ENCODE measurements around the gene SRPX2.

Gene SRPX2

DNA sequence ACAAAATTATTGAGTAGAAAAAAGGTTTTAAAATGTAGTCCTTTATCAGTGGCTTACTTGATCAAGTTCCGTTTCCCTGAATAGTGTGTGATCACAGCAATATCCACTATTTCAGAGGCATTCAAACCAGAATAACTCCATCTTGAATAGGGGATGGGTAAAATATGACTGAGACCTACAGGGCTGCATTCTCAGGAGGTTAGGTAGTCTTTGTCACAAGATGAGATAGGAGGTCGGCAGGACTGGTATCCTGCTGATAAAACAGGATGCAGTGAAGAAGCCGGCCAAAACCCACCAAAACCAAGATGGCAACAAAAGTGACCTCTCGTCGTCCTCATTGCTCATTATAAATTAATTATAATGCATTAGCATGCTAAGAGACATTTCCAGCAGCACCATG is 32.0 kb upstream of the SRPX2 start:
- no peak for TF ChIP-seq EZH2phosphoT487 (IDR thresholded peaks at IDR 0.05; ENCODE audit: borderline replicate concordance, low read length)
- TF ChIP-seq, protein P1, sequence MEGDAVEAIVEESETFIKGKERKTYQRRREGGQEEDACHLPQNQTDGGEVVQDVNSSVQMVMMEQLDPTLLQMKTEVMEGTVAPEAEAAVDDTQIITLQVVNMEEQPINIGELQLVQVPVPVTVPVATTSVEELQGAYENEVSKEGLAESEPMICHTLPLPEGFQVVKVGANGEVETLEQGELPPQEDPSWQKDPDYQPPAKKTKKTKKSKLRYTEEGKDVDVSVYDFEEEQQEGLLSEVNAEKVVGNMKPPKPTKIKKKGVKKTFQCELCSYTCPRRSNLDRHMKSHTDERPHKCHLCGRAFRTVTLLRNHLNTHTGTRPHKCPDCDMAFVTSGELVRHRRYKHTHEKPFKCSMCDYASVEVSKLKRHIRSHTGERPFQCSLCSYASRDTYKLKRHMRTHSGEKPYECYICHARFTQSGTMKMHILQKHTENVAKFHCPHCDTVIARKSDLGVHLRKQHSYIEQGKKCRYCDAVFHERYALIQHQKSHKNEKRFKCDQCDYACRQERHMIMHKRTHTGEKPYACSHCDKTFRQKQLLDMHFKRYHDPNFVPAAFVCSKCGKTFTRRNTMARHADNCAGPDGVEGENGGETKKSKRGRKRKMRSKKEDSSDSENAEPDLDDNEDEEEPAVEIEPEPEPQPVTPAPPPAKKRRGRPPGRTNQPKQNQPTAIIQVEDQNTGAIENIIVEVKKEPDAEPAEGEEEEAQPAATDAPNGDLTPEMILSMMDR (IDR thresholded peaks at IDR 0.05; ENCODE audit: low read depth, low read length, poor library complexity, severe bottlenecking): no peak
- Histone ChIP-seq H3F3A (ENCODE audit: control insufficient read depth, insufficient read depth) (no peaks in the 10 kb centered on the region), H4K20me1 (ENCODE audit: control insufficient read depth, insufficient read depth, low read depth, low read length) (no peaks in the 10 kb centered on the region), H3K79me2 (ENCODE audit: control insufficient read depth, low read length) (no peaks in the 10 kb centered on the region), H3K27me3 (ENCODE audit: control insufficient read depth, low read length) (no peaks in the 10 kb centered on the region), H3K27ac (ENCODE audit: low read depth, low read length) (no peak overlapping the region), H3K4me1 (ENCODE audit: control insufficient read depth, low read length) (no peaks in the 10 kb centered on the region), H3K4me2 (ENCODE audit: low read length) (no peak overlapping the region), H3K36me3 (ENCODE audit: control insufficient read depth, low read length) (no peaks in the 10 kb centered on the region), H3K9me3 (ENCODE audit: control insufficient read depth, insufficient read depth, low read length) (no peaks in the 10 kb centered on the region), H3K9me2 (replicated peaks; ENCODE audit: control insufficient read depth, low read length) (no peaks in the 10 kb centered on the region), H3K4me3 (ENCODE audit: low read length) (no peak overlapping the region)

DNA sequence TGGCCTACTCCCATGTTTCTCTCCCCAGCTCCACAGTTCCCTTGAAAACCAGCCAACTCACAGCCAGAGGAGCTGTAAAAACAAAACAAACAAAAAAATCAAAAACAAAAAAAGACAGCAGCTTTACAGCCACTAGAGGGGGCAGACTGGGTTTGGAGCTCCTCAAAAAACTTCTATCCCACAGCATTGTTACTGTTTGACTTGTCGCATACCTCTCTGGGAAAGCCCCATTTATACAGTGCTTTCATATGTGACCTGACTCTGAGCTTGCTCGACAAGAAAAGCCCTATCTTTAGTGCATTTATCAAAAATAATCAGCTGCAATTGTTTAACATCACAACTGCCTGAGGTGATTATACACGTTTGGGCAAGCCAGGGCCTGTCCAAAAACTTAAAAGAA is 29.0 kb upstream of the SRPX2 start:
- Histone ChIP-seq H4K20me1 (ENCODE audit: control insufficient read depth, insufficient read depth, low read depth, low read length) (no peaks in the 10 kb centered on the region), H3K9me3 (ENCODE audit: control insufficient read depth, insufficient read depth, low read length) (no peaks in the 10 kb centered on the region), H3K4me3 (ENCODE audit: low read length) (no peak overlapping the region), H3K9me2 (replicated peaks; ENCODE audit: control insufficient read depth, low read length) (no peaks in the 10 kb centered on the region), H3K27me3 (ENCODE audit: control insufficient read depth, low read length) (no peaks in the 10 kb centered on the region), H3K36me3 (ENCODE audit: control insufficient read depth, low read length) (no peaks in the 10 kb centered on the region), H3K4me1 (ENCODE audit: control insufficient read depth, low read length) (no peaks in the 10 kb centered on the region), H3K4me2 (ENCODE audit: low read length) (no peak overlapping the region), H3K79me2 (ENCODE audit: control insufficient read depth, low read length) (no peaks in the 10 kb centered on the region), H3F3A (ENCODE audit: control insufficient read depth, insufficient read depth) (no peaks in the 10 kb centered on the region), H3K27ac (ENCODE audit: low read depth, low read length) (no peak overlapping the region)
- TF ChIP-seq, protein P1 (IDR thresholded peaks at IDR 0.05; ENCODE audit: low read depth, low read length, poor library complexity, severe bottlenecking): peak; percentile 27
- no peak for TF ChIP-seq EZH2phosphoT487 (IDR thresholded peaks at IDR 0.05; ENCODE audit: borderline replicate concordance, low read length)

DNA sequence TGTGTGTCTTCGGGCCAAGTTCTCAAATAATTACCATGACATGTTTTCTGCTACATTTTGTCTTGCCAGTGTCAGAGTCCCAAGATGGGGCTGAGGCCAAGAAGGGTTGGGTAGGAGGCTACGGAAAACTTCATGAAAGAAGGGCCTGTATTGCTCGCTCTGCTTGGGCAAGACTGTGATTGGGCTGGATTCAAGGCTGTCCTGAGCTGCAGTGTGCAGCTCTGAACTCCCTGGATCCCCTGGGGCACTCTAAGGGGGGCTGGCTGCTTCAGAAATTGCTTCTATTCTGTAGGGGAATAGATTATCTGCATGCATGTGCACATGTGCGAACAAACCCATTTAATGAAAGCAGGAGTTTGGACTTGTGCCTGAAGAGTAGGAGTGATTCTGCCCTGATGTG is 21.0 kb upstream of the SRPX2 start:
- Histone ChIP-seq H3K36me3 (ENCODE audit: control insufficient read depth, low read length) (no peaks in the 10 kb centered on the region), H3K9me2 (replicated peaks; ENCODE audit: control insufficient read depth, low read length) (no peaks in the 10 kb centered on the region), H3K4me1 (ENCODE audit: control insufficient read depth, low read length) (peaks cover 10% of the 10 kb centered on the region), H3K79me2 (ENCODE audit: control insufficient read depth, low read length) (no peaks in the 10 kb centered on the region), H3K4me2 (ENCODE audit: low read length) (no peak overlapping the region), H4K20me1 (ENCODE audit: control insufficient read depth, insufficient read depth, low read depth, low read length) (no peaks in the 10 kb centered on the region), H3K27me3 (ENCODE audit: control insufficient read depth, low read length) (peaks cover 5% of the 10 kb centered on the region; the same call in 1 of the 2 replicates), H3F3A (ENCODE audit: control insufficient read depth, insufficient read depth) (no peaks in the 10 kb centered on the region; the same call in 1 of the 2 replicates), H3K27ac (ENCODE audit: low read depth, low read length) (no peak overlapping the region), H3K9me3 (ENCODE audit: control insufficient read depth, insufficient read depth, low read length) (no peaks in the 10 kb centered on the region), H3K4me3 (ENCODE audit: low read length) (no peak overlapping the region)
- TF ChIP-seq, protein P1 (IDR thresholded peaks at IDR 0.05; ENCODE audit: low read depth, low read length, poor library complexity, severe bottlenecking): no peak
- TF ChIP-seq EZH2phosphoT487 (IDR thresholded peaks at IDR 0.05; ENCODE audit: borderline replicate concordance, low read length): no peak

Data from DOHH2 (cell line).